Occipital lobe (tissue), 2 donors: ENCODE data around the gene UBE2H. TPM values are rescaled to one million over a fixed set of nuclear protein-coding genes. Genes with fewer than 3 reads are reported as not detected.

Experiments
- DNase-seq: peaks from one replicate; lab custom pipeline; 2025; lab: John Stamatoyannopoulos, UW
- total RNA-seq: library from RNA; depleted of rRNA; stranded (reverse); fragments of >200 nt; gene quantifications from one replicate; pipeline ENCODE4 v1.2.3, GENCODE V29; 2014

UBE2H gene
- total RNA-seq, 1 donor from 2014 or later, result 85.2 TPM

GRCh38 chr7:129950191-129950932 is 2.4 kb downstream of the UBE2H start:
- no peak for DNase-seq

DNA sequence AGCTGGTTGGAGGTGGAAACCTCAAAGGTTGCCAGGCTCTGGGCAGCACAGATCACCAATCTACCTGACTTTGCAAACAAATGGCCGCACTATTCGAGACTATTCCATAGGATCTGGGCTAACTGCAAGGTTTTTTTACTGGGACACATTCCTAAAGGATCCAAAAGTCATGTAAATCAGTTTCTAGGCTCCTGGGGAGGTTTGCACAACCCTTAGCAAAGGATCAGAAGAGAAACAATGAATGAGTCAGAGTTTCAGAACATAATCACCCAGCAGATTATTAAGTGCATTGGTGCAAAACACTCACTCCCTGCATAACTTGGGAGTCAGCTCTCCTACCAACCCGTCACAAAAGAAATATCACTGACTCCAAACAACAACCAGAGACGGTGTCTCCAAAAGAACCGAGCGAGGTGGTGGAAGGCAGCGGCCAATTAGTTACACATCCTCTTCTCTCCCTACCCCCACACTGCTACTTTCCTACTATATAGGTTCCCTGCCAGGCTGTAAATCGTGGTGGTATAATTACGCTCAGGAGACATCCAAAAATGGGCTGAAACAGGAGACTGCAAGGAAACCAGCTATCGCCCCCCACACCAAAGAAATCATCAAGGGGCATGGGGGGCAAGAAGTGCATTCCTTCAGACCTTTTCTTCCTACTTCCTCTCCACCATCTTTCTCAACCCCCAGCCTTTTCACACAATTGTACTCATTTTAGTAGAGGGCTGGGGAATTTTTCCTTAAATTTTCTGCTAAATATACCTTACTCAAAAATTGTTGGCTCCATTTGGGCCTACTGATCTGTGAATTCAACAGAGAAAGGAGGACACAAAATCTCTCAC is 3.2 kb downstream of the UBE2H start:
- no peak for DNase-seq

- peak; percentile 85 for DNase-seq
These were observed 3.9 kb downstream of the UBE2H start for GRCh38 chr7:129948877-129949291.

GRCh38 chr7:129948338-129948737 is 4.4 kb downstream of the UBE2H start:
- no peak for DNase-seq

DNA sequence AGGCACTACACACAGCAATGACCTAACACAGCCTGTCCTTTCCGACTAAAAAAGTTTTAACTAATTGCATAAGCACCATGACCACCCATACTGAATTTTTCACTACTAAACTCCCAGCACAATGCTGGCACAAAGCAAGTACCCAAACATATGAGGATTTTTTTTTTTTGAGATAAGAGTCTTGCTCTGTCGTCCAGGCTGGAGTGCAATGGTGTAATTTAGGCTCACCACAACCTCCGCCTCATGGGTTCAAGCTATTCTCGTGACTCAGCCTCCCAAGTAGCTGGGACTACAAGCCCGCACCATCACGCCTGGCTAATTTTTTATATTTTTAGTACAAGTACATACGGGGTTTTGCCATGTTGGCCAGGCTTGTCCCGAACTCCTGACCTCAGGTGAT is 5.1 kb downstream of the UBE2H start:
- no peak for DNase-seq

DNA sequence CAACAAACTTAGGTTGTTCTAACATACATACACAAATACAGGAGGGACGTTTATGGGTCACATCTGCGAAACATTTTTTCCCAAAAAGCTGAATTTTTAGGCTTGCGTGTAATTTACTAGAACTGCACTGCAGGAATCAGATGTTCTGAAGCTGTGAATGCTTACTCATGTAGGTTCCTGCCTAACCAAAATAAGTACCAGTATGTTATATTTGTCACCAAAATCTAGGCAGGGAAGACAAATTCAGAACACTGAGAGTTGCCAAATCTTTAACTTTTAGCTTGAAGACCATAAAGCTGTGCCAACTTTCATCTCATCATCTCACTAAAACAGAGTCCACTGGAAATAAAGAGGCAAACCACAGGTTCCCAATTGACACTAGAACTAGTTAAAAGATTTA is 5.7 kb downstream of the UBE2H start:
- DNase-seq, result no peak

DNA sequence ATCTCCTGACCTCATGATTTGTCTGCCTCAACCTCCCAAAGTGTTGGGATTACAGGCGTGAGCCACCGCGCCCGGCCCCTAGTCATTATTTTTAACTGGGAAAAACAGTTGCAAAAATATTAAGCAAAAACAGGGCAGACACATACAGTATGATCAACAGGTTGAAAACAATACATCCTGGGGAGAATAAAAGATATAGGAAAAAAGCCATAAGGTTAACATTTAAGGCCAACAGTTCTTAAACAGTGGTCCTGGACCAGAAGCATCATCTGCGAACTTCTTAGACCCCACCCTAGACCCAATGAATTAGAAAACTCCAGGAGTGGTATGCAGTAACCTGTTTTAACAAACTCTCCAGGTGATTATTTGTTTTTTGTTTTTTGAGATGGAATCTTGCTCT is 6.5 kb downstream of the UBE2H start:
- no peak for DNase-seq

DNA sequence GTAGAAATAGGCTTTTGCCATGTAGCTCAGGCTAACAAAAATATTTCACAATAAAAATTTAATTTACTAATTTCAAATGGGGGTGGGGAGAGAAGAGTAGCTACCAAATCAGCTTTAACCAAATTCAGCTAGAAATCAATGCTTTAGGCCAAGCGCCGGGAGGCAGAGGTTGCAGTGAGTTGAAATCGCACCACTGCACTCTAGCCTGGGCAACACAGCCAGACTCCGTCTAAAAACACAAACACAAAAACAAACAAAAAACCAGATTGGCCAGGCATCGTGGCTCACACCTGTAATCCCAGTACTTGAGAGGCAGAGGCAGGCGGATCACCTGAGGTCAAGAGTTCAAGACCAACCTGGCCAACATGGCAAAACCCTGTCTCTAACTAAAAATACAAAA is 9.4 kb downstream of the UBE2H start:
- DNase-seq, result no peak

DNA sequence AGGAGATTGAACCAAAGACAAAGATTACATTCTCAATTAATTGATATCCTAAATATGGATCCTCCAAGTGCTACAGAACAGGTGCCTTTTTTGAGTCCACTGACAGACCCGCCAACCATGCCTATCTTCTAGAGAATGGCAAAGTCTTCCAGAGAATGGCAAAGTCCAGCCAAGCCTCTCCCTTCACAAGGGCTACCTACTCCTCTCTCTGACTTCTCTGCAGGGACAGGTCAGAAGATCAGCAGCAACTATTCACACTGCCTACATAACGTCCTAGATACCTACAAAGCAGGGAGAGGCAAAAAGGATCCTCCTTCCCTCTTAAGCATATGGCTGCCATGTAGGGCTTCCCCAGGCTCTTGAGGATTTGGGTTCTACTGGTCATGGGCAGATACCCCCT is 12.4 kb downstream of the UBE2H start:
- DNase-seq, result no peak

DNA sequence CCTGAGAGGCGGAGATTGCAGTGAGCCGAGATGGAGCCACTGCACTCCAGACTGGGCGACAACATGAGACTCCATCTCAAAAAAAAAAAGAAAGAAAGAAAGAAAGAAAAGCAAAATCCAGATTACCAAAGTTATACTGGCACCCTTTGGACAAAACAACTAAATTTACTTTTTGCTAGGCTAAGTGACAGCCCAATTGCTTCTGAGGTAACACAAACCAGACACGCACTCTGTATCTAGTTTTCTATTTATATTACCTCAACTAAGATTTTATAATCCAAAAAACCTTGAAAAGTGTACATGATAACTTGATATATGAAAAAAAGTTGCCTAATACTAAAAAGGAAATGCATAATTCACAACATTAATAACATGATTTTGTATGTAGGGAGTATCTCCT is 12.9 kb downstream of the UBE2H start:
- DNase-seq, result no peak

- DNase-seq, result no peak
These were observed 19.1 kb downstream of the UBE2H start for GRCh38 chr7:129933627-129934026.

GRCh38 chr7:129926618-129927017 is 26.1 kb downstream of the UBE2H start:
- DNase-seq, result no peak

GRCh38 chr7:129925416-129926002 is 27.3 kb downstream of the UBE2H start:
- DNase-seq, result no peak

- no peak for DNase-seq
These were observed 28.2 kb downstream of the UBE2H start for GRCh38 chr7:129924602-129925001.

- DNase-seq, result no peak
These were observed 29.1 kb downstream of the UBE2H start for GRCh38 chr7:129923709-129924108.

DNA sequence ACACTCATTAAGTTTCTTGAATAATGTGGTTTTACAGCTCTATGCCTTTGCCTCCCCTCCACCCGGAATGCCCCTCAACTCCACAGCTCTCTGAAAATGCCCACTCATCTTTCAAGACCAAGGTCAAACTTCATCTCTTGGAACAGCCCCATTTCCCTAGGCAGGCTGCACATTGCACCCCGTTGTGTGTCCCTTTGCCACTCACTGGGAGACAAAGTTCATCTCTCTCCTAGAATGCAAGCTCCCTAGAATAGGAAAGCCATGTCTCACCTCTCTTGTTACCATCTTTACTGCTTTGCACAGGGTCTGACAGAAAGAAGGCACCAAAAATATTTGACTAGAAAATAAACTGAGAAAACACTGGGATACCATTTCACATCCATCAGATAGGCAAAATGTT is 33.3 kb downstream of the UBE2H start:
- no peak for DNase-seq

GRCh38 chr7:129918922-129919321 is 33.8 kb downstream of the UBE2H start:
- no peak for DNase-seq

- DNase-seq, result no peak
These were observed 34.8 kb downstream of the UBE2H start for GRCh38 chr7:129917934-129918333.

- DNase-seq, result no peak
These were observed 38.1 kb downstream of the UBE2H start for GRCh38 chr7:129914536-129915272.

DNA sequence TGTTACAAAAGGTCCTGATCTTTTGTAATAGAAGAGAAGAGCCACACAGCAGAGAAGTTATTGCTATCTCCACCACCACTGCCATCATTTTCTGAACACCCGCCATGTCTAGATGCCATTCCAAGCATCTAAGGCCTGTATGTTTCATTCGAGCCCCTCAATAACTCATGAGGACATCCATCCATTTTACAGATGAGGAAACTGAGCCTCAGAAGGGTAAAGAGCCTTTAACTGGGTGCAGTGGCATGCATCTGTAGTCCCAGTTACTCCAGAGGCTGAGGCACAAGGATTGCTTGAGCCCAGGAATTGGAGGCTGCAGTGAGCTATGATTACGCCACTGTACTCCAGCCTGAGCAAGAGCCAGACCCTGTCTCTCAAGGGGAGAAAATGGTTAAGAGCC is 39.3 kb downstream of the UBE2H start:
- no peak for DNase-seq

- DNase-seq, result no peak
These were observed 41.0 kb downstream of the UBE2H start for GRCh38 chr7:129911790-129912189.

- DNase-seq, result no peak
These were observed 43.1 kb downstream of the UBE2H start for GRCh38 chr7:129909669-129910068.
